NCI-H526 treated with DMSO at 0.1 percent for 48 hours (cell line): ENCODE measurements around the gene TMEM233.

Experiments used
- DNase-seq: peaks from one replicate; lab custom pipeline; 2025; lab: John Stamatoyannopoulos, UW

TMEM233 gene

GRCh38 chr12:119681728-119682638 lies 88.4 kb downstream of the TMEM233 start:
- DNase-seq = no peak

- no peak for DNase-seq
Observed at GRCh38 chr12:119682639-119683252, 89.2 kb downstream of the TMEM233 start.

- no peak for DNase-seq
Observed at GRCh38 chr12:119683413-119683812, 89.8 kb downstream of the TMEM233 start.

GRCh38 chr12:119683816-119684215 lies 90.2 kb downstream of the TMEM233 start:
- DNase-seq = no peak

- no peak for DNase-seq
Observed at GRCh38 chr12:119684711-119685369, 91.3 kb downstream of the TMEM233 start.

GRCh38 chr12:119685375-119685774 lies 91.8 kb downstream of the TMEM233 start:
- no peak for DNase-seq

GRCh38 chr12:119686355-119686754 lies 92.8 kb downstream of the TMEM233 start:
- DNase-seq = no peak

GRCh38 chr12:119686776-119687175 lies 93.2 kb downstream of the TMEM233 start:
- no peak for DNase-seq

GRCh38 chr12:119687406-119687805 lies 93.8 kb downstream of the TMEM233 start:
- DNase-seq = no peak

GRCh38 chr12:119687879-119688278 lies 94.3 kb downstream of the TMEM233 start:
- no peak for DNase-seq

- no peak for DNase-seq
Observed at GRCh38 chr12:119689935-119690500, 96.4 kb downstream of the TMEM233 start.

GRCh38 chr12:119691202-119691810 lies 97.7 kb downstream of the TMEM233 start:
- DNase-seq = no peak

GRCh38 chr12:119692410-119692809 lies 98.8 kb downstream of the TMEM233 start:
- no peak for DNase-seq
